ENCODE measurements around the gene CFHR5.
"Not testable (repeated sequence)": the region's sequence is repeated elsewhere in the genome, so short reads cannot be mapped to it uniquely, and the experiment has no call there.

Gene CFHR5

DNA sequence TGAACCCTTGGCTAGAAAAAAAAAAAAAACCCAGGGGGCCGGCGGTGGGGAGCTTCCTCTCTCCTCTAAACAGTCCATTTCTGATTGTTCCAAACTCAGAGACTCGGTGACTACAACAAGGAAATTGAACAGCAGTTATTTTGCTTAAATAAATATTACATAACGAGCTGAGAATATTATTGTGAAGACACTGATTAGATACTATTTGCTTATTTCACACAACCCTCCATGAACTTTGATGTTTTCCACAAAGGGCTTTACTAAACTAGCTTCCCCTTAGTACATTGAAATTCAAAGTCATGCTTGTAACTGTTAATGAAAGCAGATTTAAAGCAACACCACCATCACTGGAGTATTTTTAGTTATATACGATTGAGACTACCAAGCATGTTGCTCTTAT lies at the start of gene CFHR5:
Gene CFHR5, plus strand, starts transcription at position 279 of the 400 bp plus-strand sequence. Its CDS starts 109 bp downstream, at position 388.
- DNase-seq (ENCODE audit: low read depth): no peak

DNA sequence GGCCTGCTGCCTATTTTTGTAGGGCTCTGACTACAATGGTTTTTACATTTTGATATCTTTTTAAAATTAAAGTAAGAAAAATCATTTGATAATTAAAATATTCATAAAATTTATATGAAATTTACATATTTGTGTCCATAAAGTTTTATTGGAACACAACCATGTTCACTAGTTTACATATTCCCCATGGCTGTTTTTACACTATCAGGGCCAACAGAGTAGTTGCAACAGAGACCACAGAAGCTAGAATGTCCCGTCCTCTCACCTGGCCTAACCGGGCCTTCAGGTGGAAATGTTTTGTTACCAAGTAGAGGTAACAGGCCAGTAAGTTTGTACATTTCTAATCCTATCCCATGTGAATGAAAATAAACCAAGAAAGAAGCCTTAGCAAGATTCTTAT lies 44.5 kb upstream of the CFHR5 start:
- DNase-seq (ENCODE audit: low read depth): not testable (repeated sequence)

DNA sequence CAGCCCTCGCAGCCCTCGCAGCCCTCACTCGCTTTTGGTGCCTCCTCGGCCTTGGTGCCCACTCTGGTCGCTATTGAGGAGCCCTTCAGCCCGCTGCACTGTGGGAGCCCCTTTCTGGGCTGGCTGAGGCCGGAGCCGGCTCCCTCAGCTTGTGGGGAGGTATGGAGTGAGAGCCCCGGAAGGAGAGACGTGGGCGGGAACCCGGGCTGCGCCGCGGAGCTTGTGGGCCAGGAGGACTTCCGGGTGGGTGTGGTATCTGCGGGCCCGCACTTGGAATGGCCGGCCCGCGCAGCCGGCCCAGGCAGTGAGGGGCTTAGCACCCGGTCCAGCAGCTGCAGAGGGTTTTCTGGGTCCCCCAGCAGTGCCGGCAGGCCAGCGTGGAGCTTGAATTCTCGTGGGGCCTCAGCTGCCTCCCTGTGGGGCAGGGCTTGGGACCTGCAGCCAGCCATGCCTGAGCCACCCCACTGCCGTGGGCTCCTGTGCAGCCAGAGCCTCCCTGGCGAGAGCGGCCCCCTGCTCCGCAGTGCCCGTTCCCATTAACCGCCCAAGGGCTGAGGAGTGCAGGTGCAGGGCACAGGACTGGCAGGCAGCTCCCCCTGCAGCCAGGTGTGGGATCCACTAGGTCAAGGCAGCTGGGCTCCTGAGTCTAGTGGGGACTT lies 43.7 kb upstream of the CFHR5 start:
- no peak for DNase-seq (ENCODE audit: low read depth)

DNA sequence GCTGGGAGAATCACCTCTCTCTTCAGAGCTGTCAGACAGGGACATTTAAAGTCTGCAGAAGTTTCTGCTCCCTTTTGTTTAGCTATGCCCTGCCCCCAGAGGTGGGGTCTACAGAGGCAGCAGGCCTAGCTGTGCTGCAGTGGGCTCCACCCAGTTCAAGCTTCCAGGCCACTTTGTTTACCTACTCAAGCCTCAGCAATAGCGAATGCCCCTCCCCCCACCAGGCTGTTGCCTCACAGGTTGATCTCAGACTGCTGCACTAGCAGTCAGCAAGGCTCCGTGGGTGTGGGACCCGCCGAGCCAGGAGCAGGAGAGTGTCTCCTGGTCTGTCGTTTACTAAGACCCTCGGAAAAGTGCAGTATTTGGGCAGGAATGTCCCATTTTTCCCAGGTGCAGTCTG lies 35.9 kb upstream of the CFHR5 start:
- not testable (repeated sequence) for DNase-seq (ENCODE audit: low read depth)

DNA sequence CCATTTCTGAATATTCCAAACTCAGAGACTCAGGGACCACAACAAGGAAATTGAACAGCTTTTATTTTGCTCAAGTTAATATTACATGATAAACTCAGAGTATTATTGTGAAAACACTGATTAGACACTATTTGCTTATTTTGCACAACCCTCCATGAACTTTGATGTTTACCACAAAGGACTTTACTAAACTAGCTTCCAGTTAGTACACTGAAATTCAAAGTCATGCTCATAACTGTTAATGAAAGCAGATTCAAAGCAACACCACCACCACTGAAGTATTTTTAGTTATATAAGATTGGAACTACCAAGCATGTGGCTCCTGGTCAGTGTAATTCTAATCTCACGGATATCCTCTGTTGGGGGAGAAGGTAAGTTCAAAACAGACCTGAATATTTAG lies 33.8 kb upstream of the CFHR5 start, which contains the start of gene CFHR2:
Gene CFHR2, plus strand, starts transcription at position 171 of the 400 bp plus-strand sequence. Its CDS starts 143 bp downstream, at position 314.
- not testable (repeated sequence) for DNase-seq (ENCODE audit: low read depth)

DNA sequence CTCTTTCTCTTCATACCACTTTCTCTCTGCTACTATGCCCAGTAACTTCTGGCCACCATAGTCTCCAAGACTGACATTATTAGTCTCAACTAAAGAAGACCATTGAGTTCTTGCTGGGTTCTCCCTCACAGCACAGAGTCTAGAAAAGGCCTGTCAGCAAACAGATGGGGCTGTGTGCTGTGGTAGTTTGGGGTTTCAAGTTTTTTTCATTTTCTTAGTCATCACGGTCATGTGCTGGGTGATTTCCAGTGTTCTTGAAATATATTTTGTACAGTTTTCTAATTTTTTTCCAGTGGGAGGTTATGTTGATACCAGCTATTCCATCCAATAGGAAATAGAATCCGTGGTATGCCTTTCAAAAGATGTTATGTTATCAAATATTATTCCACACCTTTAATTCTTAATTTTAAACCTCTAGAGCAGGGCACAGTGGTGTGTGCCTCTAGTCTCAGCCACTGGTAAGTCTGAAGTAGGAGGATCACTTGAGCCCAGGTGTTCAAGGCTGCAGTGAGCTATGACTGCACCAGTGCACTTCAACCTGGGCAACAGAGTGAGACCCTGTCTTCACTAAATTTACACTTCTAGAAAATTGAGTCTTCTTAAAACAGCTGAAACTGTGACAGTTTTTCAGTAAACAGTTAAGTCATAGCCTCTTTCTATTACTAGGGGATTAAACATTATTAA lies 25.5 kb upstream of the CFHR5 start:
- no peak for DNase-seq (ENCODE audit: low read depth)

DNA sequence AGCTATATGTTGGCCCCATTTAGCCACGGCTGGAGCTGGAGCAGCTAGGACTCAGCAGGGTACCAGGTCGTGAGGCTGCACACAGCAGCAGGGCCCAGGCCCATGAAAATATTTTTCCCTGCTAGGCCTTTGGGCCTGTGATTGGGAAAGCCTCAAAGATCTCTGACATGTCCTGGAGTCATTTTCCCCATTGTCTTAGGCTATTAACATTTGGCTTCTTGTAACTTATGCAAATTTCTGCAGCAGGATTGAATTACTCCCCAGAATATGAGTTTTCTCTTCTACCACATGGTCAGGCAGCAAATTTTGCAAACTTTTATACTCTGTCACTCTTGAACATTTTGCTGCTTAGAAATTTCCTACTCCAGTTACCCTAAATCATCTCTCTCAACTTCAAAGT lies 22.6 kb upstream of the CFHR5 start:
- DNase-seq (ENCODE audit: low read depth): no peak

DNA sequence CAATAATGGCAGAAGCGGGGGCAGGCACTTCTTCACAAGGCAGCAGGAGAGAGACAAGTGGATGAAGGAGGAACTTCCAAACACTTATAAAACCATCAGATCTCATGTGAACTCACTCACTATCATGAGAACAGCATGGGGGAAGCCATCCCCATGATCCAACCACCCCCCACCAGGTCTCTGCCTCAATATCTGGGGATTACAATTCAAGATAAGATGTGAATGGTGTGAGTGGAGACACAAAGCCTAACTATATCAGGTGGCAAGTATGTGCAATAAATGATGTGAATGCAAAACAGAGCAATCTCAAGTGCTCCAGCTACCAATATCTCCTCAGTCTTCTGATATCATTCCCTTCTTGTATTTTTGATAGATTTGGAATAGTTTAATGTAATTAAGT lies 21.4 kb upstream of the CFHR5 start:
- DNase-seq (ENCODE audit: low read depth): no peak

DNA sequence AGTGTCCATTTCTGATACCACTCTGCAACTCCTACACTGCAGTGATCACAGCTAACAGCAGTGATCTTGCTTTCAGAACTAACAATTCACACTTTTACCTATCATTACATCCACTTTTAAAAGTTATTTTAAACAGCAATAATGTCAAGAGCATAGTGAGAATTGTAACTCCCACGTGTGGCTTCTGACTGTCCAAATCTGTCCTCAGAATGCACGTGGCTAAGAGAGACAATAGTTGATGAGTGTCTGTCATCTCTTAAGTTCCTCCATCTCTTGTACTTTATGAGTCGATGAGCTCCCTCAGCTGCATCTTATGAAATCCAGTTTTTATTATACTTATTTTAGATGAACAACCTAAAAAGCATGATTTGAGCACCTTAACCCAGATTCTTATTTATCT lies 16.5 kb upstream of the CFHR5 start:
- no peak for DNase-seq (ENCODE audit: low read depth)

DNA sequence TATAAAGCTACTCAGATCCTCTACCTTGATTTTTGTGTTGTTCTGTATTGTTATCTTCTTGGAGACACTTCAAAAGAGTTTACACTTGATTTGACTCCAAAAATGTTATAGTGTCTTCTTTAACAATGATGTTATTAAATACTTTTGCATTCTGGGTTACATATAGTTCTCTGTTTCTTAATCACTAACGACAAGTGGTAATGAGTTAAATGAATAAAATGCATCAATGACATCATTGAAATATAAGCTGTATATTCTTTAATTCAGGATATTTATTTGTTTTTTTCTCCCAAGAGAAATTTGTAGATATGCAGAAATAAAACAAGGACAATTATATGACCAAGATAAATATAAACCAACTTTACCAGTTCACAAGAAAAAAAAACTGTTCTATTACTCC lies 7.2 kb upstream of the CFHR5 start:
- no peak for DNase-seq (ENCODE audit: low read depth)

DNA sequence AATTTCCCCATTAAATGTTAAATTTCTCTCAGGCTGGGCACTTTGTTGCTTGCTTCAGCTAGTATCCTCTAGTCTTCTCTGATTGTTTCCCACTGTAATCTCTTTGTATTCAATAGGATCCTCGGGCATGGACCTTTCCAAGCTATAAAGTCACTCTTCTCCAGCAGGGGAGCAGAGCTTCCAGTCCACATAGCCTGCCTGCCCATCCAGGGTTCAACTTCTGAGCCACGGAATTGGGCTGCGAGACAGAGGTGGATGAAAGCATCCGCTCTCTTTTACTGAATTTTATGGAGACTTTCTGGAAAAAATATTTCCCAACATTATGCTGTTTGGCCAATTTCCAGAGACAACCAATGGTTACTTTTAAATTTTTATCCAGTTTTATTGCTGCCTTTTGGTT lies 1.1 kb upstream of the CFHR5 start:
- no peak for DNase-seq (ENCODE audit: low read depth)

DNA sequence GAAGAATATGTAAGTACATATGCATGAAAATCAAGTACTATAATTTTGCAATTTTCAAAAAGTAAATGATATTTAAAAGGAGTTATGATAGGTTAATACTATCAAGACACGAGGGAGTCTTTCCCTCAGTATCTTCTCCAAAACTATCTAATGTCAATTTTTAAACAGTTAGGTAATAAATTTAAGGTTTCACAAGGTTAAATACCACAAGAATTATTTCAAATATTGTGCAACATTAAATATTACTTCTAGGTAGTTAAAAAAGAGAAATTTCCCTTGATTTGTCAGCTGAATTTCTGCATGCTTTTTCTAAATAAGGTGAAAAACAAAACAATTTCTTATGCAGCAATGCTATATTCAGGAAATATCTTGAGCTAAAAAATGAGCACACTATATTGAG lies 3.5 kb downstream of the CFHR5 start:
- DNase-seq (ENCODE audit: low read depth): no peak

DNA sequence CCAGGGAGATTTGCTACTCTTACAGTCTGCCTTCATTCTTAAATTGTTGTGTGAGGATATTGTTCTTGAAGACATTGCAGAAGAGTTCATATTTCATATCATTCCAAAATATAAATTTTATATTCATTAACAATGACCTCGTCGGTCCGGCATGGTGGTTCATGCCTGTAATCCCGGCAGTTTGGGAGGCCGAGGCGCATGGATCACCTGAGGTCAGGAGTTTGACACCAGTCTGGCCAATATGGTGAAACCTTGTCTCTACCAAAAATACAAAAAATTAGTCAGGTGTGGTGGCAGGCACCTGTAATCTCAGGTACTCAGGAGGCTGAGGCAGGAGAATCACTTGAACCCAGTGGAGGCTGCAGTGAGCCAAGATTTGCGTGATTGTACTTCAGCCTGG lies 4.9 kb downstream of the CFHR5 start:
- DNase-seq (ENCODE audit: low read depth): not testable (repeated sequence)

DNA sequence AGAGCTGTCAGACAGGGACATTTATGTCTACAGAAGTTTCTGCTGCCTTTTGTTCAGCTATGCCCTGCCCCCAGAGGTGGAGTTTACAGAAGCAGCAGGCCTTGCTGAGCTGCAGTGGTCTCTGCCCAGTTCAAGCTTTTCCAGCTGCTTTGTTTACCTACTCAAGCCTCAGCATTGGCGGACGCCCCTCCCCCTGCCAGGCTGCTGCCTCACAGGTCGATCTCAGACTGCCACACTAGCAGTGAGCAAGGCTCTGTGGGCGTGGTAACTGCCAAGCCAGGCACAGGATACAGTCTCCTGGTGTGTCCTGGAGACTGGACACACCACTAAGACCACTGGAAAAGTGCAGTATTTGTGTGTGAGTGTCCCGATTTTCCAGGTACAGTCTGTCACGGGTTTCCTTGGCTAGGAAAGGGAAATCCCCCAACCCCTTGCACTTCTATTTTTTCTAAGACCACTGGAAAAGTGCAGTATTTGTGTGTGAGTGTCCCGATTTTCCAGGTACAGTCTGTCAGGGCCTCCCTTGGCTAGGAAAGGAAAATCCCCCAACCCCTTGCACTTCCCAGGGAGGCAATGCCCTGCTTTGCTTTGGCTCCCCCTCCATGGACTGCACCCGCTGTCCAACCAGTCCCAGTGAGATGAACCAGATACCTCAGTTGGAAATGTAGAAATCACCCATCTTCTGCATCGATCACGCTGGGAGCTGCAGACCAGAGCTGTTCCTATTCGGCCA lies 14.7 kb downstream of the CFHR5 start:
- DNase-seq (ENCODE audit: low read depth): not testable (repeated sequence)

DNA sequence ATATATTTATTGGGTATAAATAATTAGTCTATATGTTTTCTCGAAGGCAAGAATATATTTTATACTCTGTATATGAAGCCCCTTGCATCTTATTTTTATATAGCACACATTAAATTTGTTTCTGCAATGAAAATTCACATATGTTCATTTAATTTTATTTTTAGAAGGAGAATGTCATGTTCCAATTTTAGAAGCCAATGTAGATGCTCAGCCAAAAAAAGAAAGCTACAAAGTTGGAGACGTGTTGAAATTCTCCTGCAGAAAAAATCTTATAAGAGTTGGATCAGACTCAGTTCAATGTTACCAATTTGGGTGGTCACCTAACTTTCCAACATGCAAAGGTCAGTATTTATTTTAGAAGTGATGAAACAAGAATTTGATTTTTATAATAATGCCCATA lies 16.6 kb downstream of the CFHR5 start:
- DNase-seq (ENCODE audit: low read depth): no peak

DNA sequence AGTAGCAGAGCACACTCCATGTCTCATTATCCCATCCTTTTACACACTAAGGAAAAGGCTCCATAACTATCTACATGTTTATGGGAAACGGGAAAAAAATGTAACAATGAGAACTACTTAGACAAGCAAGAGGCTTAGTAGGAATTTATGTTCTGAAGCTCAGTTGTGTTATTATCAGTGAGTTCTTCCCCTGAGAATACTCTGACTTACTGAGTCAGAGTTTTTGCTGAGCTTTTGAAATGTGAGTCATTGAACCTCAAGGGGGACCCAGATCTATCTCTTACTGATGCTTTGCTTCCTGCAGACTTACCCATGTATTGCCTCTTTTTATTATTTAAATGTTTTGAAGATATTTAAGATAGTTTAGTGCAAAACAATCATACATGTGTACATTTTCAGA lies 20.1 kb downstream of the CFHR5 start:
- peak; percentile 30 for DNase-seq (ENCODE audit: low read depth)

DNA sequence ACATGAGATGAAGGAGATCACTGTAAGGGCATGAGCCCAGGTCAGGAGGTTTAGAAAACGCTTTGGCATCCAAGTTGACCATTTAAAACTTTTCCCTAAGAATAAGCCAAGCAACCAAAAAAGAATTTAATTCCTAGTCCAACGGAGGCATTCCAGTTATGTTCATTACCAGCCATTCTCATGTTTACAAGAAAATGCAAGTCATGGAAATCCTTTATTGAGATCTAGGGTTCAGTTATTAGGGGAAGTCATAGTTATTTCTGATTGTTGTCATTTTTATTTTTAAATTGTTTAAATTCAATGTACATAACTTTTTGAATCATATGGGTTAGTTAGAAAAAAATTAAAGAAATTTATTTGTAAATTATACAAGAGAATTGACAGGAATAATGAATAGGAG lies 24.5 kb downstream of the CFHR5 start:
- no peak for DNase-seq (ENCODE audit: low read depth)

DNA sequence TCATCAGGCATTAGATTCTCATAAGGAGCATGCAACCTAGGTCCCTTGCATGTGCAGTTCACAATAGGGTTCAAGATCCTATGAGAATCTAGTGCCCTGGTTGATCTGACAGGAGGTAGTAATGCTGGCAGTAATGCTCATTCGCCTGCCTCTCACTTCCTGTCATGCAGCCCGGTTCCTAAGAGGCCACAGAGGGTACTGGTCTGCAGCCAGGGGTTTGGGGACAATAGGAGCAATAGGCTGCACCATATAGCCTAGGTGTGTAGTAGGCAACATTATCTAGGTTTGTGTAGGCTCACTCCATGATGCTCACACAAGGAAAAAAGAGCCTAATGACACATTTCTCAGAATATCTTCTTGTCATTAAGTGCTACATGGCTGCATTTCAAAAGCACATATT lies 25.8 kb downstream of the CFHR5 start:
- no peak for DNase-seq (ENCODE audit: low read depth)

DNA sequence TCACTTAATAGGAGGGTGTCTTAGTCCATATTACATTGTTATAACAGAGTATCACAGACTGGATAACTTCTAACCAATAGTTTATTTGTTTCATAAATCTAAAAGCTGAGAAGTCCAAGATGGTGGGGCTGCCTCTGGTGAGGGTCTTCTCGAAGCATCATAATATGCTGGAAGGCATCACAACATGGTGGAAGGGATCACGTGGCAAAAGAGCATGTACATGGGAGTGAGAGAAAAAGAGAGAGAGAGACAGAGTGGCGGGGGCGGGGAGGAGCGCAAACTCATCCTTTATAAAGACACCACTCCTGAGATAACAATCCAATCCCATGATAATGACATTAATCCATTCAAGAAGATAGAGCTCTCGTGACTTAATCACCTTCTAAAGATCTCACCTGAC lies 31.5 kb downstream of the CFHR5 start:
- no peak for DNase-seq (ENCODE audit: low read depth)

DNA sequence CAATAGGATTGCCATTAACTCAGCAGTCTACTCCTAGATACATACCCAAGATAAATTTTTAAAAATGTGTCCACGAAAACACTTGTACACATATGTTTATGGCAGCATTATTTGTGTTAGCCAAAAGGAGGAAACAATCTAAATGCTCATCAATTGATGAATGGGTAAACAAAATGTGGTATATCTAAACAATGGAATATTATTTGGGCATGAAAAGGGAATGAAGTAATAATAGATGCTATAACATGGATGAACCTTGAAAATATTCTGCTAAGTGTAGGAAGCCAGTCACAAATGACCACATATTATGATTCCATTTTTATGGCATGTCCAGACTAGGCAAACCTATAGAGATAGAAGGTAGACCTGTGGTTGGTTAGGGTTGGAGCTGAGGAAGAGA lies 34.3 kb downstream of the CFHR5 start:
- no peak for DNase-seq (ENCODE audit: low read depth)

DNA sequence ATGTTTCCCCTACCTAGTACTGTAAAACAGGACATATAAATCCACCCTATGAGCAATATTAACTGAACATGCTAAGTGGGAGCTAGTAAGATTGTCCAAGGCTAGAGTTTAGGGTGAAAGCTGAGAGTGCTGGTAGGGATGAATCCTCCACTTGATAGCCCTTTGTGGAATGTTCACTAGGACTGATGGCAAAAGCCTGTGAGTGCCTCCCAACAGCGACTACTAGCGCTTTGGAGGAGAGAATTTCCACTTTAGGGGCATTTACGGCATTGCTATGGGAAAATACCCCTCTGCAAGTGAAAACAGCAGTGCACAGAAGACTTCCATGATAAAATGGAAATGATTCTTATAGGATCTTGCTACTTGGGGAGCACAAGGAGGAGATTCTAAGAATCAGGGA lies 35.9 kb downstream of the CFHR5 start:
- no peak for DNase-seq (ENCODE audit: low read depth)

DNA sequence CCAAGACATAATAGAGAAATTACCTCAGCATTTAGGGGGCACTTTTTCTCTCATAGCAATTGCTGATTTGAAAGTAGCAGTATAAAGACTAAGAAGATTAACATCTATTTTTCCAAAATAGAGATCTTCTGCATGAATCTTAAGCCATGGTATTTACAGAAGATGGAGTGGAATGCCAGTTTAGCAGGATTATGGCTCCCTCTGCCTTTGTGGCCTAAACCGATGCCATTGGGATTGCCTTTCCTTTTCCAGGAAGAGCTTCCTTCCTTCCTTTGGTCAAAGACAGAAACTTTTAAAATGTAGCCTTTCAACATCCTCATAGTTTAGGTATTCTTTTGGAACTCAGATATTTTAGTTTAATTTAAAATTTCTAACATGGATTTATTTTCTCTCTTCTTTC lies 39.4 kb downstream of the CFHR5 start:
- no peak for DNase-seq (ENCODE audit: low read depth)

DNA sequence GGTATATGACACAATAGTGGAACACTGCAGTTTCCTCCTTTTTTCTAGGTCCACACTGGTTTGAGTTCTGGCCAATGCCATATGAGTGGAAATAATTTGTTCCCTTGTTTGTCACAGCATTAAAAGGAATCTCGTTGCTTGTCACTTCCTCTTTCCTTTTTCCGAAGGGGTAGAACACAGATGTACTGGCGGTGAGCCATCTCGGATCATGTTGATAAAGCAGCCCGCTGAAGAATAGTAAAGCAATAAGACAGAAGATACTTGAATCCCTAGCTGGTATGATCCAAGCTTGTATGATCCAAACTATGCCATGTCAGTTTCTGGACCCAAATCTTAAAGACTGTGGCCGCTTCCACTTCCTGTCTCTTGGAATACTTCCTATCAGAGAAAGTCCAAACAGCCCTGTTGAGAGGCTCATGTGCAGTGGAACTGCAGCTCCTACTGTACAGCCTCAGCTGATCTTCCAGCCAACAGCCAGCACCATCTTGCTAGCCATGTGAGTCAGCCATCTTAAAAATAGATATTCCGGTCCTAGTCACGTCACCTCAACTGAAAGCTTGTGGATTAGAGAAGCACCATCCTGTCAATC lies 40.3 kb downstream of the CFHR5 start:
- no peak for DNase-seq (ENCODE audit: low read depth)

Data from non-pigmented ciliary epithelial cell (primary cell).